ENCODE results near the gene AMPD1.

AMPD1 gene

DNA sequence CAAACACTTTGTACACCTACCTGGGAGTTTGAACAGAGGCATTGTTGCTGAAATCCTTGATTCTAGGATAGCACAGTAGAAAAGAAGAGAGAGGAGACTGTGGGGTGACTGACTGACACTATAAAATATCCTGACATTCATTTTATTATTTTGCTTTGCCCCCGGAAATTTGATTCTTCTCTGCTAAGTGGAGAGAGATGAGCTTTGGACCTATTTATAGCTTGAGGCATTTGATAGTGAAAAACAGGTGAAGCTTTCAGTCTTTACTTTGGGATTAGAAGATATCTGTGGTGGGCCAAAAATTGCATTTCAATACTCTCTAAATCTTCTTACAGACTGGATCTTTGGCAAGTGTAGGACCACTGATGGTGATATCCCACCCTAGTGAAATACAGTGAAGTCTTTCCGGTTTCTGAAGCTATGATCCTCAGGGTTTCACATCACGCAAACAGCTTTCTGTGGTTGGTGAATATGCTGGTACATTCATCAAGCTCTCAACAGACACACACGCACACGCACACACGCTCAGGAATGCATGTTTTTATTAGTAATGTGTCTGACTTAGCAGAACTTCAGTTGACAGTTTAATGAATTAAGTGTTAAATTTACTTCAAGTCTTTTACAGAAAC, at the start of gene AMPD1:
Gene AMPD1 (minus strand): TSS at position 117 of the 629 bp plus-strand sequence. CDS start 75 bp downstream, at position 42.
- no peak for DNase-seq (ENCODE audit: low spot score)

GRCh38 chr1:114741963-114742746, 46.8 kb upstream of the AMPD1 start:
- no peak for DNase-seq (ENCODE audit: low spot score)

DNA sequence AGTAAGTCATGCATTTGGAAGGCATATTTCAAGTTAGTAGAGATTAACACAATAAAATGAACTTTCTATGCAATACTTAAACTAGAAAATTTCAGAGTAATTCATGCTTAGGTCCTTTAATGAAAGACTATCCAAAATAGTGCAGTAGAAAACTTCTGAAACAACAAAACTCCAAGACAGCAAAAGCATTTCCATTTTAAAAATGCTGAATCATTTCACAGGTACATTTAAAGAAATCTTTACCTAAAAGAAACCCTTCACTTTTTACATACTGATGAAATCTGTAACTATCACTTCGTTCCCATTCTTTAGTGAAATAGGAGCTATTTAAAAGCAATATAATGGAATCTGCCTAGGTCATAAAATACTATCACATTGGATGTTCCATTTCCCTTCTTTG, 45.0 kb upstream of the AMPD1 start:
- DNase-seq (ENCODE audit: low spot score) = no peak

DNA sequence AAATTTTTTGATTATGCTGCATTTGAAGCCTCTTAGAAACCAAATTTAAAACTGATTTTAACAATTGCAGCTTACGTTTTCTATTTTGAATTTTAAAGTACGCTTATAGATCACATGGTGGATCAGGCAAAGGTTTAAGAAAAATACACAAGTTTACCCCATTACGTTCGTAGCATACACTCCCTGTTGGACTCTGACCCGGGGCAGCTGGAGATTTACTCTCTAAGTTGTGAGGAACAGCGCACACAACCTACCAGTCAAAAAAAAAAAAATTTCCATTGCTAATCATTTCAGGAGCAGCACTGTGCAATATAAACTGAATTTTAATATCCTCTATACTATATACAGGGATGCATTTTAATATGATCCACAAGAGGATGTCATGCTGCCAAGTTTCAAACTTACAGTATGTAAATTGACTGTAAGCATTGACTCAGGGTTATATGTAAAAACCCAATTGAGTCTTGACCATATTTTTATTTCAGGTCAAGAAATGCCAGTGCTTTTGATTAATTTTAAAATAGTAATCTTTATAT, 42.0 kb upstream of the AMPD1 start:
- DNase-seq (ENCODE audit: low spot score) = no peak

DNA sequence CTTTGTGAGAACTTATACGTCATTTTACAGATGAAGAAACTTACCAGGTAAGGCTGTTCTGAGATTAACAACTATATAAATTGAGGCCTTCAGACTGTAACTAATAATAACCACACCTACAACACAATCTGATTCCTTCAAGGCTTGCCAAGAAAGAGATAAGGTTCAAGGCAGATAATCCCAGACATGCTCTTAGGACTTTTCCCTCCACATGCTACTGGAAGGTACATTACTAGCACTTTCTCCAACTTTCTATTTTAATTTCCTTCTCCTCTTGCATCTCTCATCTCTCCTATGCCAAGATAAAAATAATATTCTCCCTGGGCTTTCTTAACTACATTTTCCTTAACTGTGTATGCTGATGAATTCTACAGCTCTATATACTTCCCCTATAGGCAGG, 40.1 kb upstream of the AMPD1 start:
- DNase-seq (ENCODE audit: low spot score) = no peak

DNA sequence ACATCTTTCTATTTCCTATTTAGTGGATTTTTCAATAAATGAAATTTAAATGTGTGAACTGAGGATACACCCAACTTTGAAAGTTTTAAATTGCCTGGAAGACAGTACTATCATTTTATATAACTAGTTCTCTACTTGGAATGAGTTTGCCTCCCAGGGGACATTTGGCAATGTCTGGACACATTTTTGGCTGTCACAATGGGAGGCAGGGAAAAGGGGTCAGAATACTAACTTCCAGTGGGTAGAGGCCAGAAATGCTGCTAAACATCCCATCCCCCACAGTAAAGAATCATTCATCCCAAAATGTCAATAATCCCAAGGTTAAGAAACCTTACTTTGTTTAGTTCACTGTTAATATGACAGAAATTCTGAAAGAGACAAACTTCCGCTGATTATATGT, 34.4 kb upstream of the AMPD1 start:
- DNase-seq (ENCODE audit: low spot score) = peak; percentile 6

DNA sequence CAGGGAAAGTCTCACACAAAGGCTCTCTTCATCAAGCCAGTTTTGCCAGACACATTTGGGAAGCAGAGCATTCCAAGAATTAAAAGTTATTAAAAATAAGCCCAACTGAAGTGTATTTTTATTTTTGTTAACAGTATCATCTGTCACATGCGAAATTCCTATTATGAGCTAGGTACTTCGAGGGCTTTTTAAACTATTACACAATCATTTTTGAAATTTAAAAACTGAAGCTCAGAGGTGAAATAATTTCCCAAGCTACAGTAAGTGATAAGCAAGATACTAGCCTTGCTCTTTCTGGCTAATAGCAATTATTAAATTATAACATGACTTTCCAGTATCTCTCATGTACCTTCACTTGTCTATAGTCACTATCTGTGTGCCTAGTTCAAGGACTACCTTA, 33.2 kb upstream of the AMPD1 start:
- DNase-seq (ENCODE audit: low spot score) = no peak

- no peak for DNase-seq (ENCODE audit: low spot score)
These were observed 29.9 kb upstream of the AMPD1 start for GRCh38 chr1:114725230-114725629.

GRCh38 chr1:114723915-114724314, 28.6 kb upstream of the AMPD1 start:
- DNase-seq (ENCODE audit: low spot score) = no peak

DNA sequence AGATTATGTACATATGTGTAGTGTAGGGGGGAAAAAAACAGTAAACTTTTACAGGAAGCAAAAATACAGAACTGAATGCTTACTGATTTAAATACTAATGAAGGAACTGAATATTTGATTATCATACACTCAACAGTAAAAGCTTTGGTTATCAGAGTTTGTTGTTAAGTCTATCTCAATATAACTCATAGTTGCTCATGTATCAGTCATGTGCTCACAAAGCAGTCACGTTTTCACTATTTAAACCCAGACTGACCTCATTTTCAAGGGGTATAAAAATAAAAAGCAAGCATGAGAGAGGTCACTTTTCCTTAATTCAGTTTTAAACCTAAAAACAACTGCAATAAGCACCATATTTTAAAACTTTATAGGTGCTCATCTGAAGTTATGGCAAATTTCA, 28.1 kb upstream of the AMPD1 start:
- no peak for DNase-seq (ENCODE audit: low spot score)

GRCh38 chr1:114720492-114720891, 25.1 kb upstream of the AMPD1 start:
- DNase-seq (ENCODE audit: low spot score) = no peak

- no peak for DNase-seq (ENCODE audit: low spot score)
These were observed 24.1 kb upstream of the AMPD1 start for GRCh38 chr1:114719424-114719787.

- no peak for DNase-seq (ENCODE audit: low spot score)
These were observed 23.5 kb upstream of the AMPD1 start for GRCh38 chr1:114718661-114719423.

DNA sequence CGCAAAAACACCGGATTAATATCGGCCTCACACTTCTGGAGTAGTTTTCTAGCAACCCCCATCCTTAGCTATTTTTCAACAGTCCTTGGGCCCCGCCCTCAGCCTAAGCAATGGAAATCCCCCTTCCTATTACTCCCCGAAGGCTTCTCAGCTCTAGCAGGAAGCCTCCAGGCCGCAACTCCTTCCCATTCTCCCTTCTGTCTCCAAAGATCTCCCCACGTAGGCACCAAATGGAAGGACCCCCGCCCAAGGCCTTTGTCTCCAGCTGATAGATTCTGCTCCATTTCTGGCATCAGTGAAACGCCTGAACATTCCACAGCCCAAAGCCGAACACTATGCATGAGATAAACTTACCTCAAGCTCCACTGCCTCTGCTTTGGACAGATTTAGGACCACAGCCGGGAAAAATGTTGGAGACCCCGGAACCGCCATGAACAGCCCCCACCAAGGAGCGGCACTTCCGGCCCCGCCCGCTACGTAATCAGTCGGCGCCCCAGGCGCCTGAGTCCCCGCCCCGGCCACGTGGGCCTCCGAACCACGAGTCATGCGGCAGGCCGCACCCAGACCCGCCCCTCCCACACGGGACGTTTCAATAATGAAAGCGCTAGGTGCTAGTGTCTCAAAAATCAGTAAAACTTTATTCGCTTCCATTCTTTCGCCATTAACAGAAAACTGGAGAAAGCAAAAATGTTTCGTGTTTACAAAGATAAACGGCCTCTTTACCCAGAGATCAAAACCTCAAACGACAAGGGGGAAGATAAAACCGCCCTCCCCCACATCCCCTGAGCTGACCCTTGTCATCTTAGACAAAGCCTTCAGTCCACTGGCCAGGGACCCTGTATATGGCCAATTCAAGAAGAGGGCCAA, 21.2 kb upstream of the AMPD1 start, which contains the start of gene NRAS:
Gene NRAS (minus strand): TSS at position 468 of the 867 bp plus-strand sequence. CDS start 611 bp downstream, outside the sequence.
- DNase-seq (ENCODE audit: low spot score) = peak; percentile 88

- DNase-seq (ENCODE audit: low spot score) = peak; percentile 4
These were observed 20.6 kb upstream of the AMPD1 start for GRCh38 chr1:114715952-114716303.

DNA sequence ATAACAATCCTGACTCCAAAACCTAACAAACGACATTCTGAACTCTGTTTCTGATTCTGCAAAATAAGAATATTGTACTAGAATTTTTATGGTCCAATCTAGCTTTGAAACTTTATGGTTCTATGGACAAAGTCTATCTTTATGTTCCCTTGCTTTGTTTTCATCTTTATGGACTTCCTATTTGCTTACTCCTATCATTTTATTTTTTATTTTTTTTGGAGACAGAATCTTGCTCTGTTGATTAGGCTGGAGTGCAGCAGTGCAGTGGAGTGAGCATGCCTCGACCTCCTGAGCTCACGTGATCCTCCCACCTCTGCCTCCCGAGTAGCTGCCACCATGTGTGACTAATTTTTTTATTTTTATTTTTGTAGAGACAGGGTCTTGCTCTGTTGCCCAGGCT, 17.6 kb upstream of the AMPD1 start:
- DNase-seq (ENCODE audit: low spot score) = no peak

DNA sequence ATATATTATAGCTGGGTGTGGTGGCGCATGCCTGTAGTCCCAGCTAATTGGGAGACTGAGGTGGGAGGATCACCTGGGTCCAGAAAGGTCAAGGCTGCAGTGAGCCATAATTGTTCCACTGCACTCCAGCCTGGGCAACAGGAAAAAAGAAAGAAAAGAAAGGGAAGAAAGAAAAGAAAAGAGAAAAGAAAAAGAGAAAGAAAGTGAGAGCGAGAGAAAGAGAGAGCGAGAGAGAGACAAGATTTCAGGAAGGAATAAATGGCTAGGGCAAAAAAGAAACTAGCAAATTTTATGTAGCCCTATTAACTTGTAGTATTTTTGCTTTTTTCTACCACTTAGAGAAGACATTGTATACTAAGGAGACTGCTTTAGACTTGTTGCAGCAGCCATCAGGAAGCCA, 15.0 kb upstream of the AMPD1 start:
- no peak for DNase-seq (ENCODE audit: low spot score)

DNA sequence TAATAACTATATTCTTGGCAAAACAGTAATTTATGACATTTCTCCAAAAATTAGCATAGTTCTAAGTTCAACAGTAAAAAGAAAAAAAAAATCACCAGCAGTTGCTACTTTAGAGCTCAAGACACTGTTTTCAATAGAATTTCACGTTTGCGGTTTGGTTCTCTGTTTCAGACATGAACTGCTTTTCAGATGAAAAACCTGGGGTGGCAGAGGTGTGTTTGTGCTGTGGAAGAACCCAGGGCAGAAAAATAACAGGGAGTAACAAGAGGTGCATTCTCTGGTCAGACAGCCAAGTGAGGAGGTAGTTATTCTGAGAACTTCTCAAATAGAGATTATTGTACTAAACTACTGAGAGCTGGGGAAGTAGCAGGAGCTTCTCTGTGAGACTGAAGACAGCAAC, 12.3 kb upstream of the AMPD1 start:
- DNase-seq (ENCODE audit: low spot score) = no peak

GRCh38 chr1:114703242-114703641, 7.9 kb upstream of the AMPD1 start:
- DNase-seq (ENCODE audit: low spot score) = no peak

DNA sequence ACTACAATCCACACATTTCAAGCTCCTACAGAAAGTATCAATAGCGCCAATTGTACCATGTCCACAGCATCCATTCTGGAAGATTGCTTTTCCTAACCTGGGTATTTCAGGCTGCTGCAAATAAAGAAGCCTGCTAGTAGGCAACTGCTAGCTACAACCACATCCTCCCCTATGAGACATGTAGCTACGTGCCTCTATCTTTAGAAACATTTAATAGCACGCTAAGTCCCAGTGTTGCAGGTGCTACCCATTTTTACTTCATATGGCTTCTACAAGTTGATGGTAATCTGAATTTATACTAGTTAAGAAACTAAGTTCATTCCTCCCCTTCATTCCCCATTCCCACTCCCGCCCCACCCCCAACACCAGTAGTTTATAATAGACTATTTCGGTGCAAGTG, 7.4 kb upstream of the AMPD1 start:
- no peak for DNase-seq (ENCODE audit: low spot score)

DNA sequence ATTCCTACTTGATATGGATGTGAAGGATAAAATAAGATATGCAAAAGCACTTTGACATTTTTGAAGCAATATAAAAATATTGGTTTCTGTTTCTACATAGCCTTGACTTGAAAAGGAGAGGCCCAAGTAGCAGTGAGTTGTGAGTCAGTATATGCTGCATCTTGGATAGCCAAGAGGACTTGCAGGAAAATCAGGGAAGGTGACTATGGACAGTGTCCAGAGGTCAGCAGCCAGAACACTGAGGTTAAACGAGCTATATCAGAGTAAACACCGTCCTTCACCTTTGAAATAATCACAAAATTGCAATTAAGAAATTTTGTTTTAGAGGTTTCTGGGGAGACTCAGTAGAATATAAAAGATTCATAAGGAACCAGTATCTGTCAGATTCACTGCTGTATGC, 6.6 kb upstream of the AMPD1 start:
- DNase-seq (ENCODE audit: low spot score) = no peak
